22Rv1 (cell line): ENCODE results near the gene TAF10.

Experiments
- H3K27ac ChIP-seq: fragments of 450-650 bp; 2 replicates; pipeline ENCODE4 v1.5.1; 2017
- ZFX ChIP-seq: fragments of 450-650 bp; IDR thresholded peaks from 2 replicates; pipeline ENCODE4 v1.6.1; 2017; ENCODE audit warnings: antibody characterized with exemption, borderline replicate concordance
- TF ChIP-seq, protein P1 (sequence below): fragments of 450-650 bp; IDR thresholded peaks from 2 replicates; pipeline ENCODE4 v1.5.1; 2017; ENCODE audit warnings: mild to moderate bottlenecking

TAF10 gene

DNA sequence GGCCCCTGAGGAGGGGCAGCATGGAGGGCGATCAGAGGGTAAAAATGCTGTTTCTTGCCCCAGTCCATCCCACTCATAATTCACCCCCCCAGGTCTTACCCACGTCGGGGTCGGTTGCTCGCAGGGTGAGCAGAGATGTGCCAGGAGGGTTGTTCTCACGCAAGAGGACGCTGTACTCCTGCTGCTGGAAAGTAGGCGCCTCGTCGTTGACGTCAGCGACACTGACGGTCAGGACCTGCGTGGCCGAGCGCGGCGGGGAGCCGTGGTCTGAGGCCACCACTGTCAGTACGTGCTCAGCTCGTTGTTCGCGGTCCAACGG is 17.5 kb upstream of the TAF10 start:
- TF ChIP-seq, protein P1, sequence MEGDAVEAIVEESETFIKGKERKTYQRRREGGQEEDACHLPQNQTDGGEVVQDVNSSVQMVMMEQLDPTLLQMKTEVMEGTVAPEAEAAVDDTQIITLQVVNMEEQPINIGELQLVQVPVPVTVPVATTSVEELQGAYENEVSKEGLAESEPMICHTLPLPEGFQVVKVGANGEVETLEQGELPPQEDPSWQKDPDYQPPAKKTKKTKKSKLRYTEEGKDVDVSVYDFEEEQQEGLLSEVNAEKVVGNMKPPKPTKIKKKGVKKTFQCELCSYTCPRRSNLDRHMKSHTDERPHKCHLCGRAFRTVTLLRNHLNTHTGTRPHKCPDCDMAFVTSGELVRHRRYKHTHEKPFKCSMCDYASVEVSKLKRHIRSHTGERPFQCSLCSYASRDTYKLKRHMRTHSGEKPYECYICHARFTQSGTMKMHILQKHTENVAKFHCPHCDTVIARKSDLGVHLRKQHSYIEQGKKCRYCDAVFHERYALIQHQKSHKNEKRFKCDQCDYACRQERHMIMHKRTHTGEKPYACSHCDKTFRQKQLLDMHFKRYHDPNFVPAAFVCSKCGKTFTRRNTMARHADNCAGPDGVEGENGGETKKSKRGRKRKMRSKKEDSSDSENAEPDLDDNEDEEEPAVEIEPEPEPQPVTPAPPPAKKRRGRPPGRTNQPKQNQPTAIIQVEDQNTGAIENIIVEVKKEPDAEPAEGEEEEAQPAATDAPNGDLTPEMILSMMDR = no peak
- TF ChIP-seq ZFX = no peak
- H3K27ac ChIP-seq = no peak overlapping the region

DNA sequence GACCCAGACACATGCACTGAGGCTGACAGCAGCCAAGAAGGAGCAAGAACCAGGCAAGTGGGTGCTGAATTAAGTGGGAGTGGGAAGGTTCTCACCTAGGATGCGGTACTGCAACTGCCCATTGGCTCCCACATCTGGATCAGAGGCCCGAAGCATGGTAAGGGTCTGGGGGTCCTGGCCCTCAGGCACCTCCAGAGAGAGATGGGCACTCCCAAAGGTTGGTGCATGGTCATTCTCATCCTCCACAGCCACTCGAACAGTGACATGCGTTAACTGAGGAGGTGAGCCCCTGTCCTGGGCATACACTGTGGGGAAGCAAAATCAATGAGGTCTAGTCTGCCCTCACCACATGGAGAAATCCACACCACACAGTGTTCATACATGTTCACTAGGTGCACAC is 16.5 kb upstream of the TAF10 start:
- H3K27ac ChIP-seq = no peak overlapping the region
- TF ChIP-seq, protein P1 = no peak

DNA sequence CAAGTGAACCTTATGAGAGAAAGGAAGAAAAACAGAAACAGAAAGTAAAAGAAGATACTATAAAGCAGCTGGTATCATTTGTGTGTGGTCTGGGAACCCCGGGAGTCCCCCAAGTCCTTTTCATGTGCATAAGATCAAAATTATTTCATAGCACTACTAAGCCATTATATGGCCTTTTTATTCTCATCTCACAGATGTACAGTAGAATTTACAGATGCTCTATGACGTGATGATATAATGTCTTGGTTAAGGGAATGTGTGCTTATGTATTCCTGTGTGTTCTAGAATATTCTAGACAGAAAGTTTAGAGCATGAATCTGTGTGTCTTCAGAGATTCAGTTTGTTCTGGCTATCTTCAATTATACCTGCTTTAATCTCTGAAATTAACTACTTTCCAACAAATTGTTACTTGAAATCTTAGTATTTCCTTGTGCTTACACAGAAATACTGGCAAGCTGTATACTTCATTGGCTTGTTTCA is 15.8 kb upstream of the TAF10 start:
- no peak overlapping the region for H3K27ac ChIP-seq
- TF ChIP-seq ZFX = no peak
- TF ChIP-seq, protein P1 = no peak

DNA sequence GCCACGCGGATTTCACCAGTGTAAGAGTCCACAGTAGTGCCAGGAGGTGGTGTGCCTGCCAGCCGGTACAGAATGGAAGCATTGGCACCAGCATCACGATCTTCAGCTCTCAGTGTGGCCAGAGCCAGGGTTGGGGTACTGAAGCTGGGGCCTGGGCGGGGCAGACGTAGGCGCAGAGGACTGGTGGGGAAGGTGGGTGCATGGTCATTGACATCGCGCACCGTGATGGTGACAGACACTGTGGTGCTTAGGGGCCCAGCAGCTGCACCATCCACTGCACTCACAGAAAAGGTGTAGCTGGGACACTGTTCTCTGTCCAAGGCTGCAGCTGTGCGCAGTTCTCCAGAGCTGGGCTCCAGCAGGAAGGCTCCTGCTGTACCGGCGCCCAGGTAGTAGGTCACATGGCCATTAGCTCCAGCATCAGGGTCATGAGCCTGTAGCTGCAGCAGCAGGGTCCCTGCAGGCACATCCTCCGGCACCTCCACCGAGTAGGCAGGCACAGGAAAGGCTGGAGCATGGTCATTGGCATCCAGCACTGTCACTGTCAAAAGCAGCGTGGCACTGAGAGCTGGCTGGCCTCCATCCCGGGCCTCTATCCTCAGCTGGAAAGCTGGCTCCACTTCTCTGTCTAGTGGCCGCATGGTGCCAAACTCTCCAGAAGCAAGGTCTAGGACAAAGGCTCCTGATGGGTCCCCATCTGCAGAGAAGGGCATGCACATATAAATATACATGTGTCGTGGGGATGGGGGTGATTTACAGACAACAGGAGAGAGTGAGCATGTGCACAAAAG is 15.2 kb upstream of the TAF10 start:
- no peak overlapping the region for H3K27ac ChIP-seq
- no peak for TF ChIP-seq ZFX
- TF ChIP-seq, protein P1 = no peak

DNA sequence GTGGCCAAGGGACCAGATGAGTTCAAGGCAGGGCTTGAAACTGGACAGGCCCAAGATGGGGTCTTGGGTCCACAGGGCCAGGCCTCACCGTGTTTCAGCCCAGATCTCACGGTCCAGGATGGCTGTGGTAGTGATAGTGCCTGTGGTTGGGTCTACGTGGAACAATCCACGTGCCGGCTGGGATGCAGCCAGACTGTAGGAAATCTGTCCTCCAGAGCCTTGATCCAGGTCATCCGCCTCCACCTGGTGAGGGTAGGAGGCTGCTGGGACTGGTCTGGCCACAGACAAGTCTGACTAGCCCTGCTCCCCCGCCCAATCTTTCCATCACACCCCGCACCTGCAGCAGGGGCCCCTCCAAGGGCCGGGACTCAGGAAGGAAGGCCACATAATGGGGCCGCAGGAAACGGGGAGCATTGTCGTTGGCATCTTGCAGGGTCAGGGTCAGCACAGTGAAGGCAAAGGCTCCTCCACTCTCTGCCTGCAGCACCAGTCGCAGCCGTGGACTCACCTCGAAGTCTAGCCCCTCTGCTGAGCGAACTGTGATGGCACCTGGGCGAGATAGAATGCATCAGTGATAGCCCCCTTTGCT is 13.9 kb upstream of the TAF10 start:
- H3K27ac ChIP-seq = no peak overlapping the region
- TF ChIP-seq, protein P1 = no peak
- no peak for TF ChIP-seq ZFX

DNA sequence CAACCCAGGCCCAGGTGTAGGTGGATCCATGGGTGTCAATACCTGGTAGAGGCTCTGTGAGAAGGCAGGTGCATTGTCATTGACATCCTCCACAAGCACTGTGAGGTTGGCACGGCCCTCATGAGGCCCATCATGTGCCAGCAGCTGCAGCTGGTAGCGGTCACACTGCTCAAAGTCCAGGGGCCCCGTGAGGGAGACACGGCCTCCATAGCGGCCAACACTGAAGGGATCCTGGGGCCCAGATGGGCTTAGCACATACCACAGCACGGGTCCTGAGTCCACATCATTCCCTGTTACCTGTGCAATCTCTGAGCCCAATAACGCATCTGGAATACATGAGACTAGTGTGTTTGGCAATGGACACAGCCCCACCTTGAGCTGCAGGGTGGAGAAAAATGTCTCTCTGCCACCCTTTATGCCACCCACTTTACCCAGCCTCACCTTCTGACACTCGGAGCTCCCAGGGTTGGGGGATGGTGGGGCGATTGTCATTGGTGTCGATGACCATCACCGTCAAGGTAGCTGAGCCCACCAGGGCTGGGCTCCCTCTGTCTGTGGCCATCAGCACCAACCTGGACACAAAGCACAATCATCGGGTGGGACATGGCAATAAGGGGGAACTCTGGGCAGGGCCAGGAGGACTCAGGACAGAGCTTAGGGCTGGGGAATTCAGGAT is 13.3 kb upstream of the TAF10 start:
- TF ChIP-seq ZFX = no peak
- TF ChIP-seq, protein P1 = no peak
- no peak overlapping the region for H3K27ac ChIP-seq
